Measurements from ENCODE around the gene CRISPLD2. TPM values are rescaled to one million over a fixed set of nuclear protein-coding genes. Genes with fewer than 3 reads are reported as not detected.
A peak's percentile ranks its signal among the peaks of the same experiment; 100 is the strongest.

The CRISPLD2 gene
- total and polyA plus RNA-seq, 9 of the 15 experiments (the other 6 are each of a cell fraction or from before 2014, with no cell fraction given): 0.03 to 0.24 (median 0.04) TPM; not detected in 4

- H3K36me3 ChIP-seq (ENCODE audit: control insufficient read depth, insufficient read depth, low read length): no peaks in the 10 kb centered on the region
- BruUV-seq (replicated peaks): no TSS peak
- no peaks in the 10 kb centered on the region for H3K9me3 ChIP-seq (replicated peaks; ENCODE audit: control insufficient read depth, insufficient read depth, low read depth, low read length)
- no peaks in the 10 kb centered on the region for H4K20me1 ChIP-seq (replicated peaks; ENCODE audit: control insufficient read depth, insufficient read depth, low read length)
- ATAC-seq: no peak
- peak overlapping the region in 1 of 2 experiments; percentile 4; a peak in 1 of 4 replicates for H3K9ac ChIP-seq (ENCODE audit: insufficient read depth in 1 of 2, low read depth in 2 of 2, low read length in 2 of 2)
- peak; percentile 33; the same call in 1 of the 2 replicates for TF ChIP-seq MAX (CRISPR knock-in tag; IDR thresholded peaks at IDR 0.05)
- TF ChIP-seq MTF1 (CRISPR knock-in tag; IDR thresholded peaks at IDR 0.05; ENCODE audit: borderline replicate concordance): no peak
- TF ChIP-seq, protein P1, sequence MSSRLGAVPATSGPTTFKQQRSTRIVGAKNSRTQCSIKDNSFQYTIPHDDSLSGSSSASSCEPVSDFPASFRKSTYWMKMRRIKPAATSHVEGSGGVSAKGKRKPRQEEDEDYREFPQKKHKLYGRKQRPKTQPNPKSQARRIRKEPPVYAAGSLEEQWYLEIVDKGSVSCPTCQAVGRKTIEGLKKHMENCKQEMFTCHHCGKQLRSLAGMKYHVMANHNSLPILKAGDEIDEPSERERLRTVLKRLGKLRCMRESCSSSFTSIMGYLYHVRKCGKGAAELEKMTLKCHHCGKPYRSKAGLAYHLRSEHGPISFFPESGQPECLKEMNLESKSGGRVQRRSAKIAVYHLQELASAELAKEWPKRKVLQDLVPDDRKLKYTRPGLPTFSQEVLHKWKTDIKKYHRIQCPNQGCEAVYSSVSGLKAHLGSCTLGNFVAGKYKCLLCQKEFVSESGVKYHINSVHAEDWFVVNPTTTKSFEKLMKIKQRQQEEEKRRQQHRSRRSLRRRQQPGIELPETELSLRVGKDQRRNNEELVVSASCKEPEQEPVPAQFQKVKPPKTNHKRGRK (tag; IDR thresholded peaks at IDR 0.05): no peak
- no peak for TF ChIP-seq NR4A1 (CRISPR knock-in tag; IDR thresholded peaks at IDR 0.05)
- no peak for TF ChIP-seq NR4A1 (tag; IDR thresholded peaks at IDR 0.05)
- no peak for TF ChIP-seq ZNF589 (CRISPR knock-in tag; IDR thresholded peaks at IDR 0.05; ENCODE audit: low read depth)
- TF ChIP-seq CBX2 (IDR thresholded peaks at IDR 0.05; ENCODE audit: insufficient read depth, low read length, poor library complexity, severe bottlenecking): no peak
- no peak for TF ChIP-seq SRSF1 (IDR thresholded peaks at IDR 0.05; ENCODE audit: low read depth, low read length)
- no peak for TF ChIP-seq TEAD2 (tag; IDR thresholded peaks at IDR 0.05)
- H2AFZ ChIP-seq (ENCODE audit: low read depth, low read length): no peak overlapping the region
- H3K4me2 ChIP-seq (ENCODE audit: insufficient read depth, low read length): no peak overlapping the region
- ChIA-PET POLR2A (interaction anchor here (0.6 kb wide), 1 partner anchor 191 kb away, joined by 3 read pairs; no protein-coding TSS in a partner anchor), CTCF (ENCODE audit: low intra/inter-chr PET ratio) (no interaction called here)
- peaks cover 0 to 8% of the 10 kb centered on the region in 2 experiments; a peak in 1 of 5 replicates for H3K4me1 ChIP-seq (replicated peaks in 1 of 2; ENCODE audit: control insufficient read depth in 2 of 2, insufficient read depth in 2 of 2, low read length in 2 of 2)
- no peak for FAIRE-seq
- H3K27me3 ChIP-seq (ENCODE audit: control insufficient read depth in 2 of 2, insufficient read depth in 2 of 2, low read length in 2 of 2): peaks cover 0 to 12% of the 10 kb centered on the region in 2 experiments; a peak in 2 of 5 replicates
- in situ Hi-C loops (cut with MboI): no loop called here
- no peak overlapping the region for H3K4me3 ChIP-seq
- DNase-seq (ENCODE audit: extremely low read depth in 1 of 4, low spot score in 3 of 4): no peak
- no peak overlapping the region for H3K27ac ChIP-seq (ENCODE audit: extremely low read depth, low read depth, low read length)
- intact Hi-C loops (cut with micrococcal nuclease): no loop called here
- H3K9me1 ChIP-seq (ENCODE audit: control insufficient read depth, insufficient read depth, low read length): no peaks in the 10 kb centered on the region
- WGBS (ENCODE audit: insufficient coverage, low coverage, missing lambda C conversion rate): 62% methylated on average over 13 of the region's 13 CpGs
- no peaks in the 10 kb centered on the region for H3K79me2 ChIP-seq (ENCODE audit: control insufficient read depth, insufficient read depth, low read length)
These were observed 33.1 kb upstream of the CRISPLD2 start for GRCh38 chr16:84786605-84787262.
